HEK293T (cell line): ENCODE results near the gene SLC27A2.

ENCODE experiments used
- CTCF ChIA-PET: fragments of 350-600 bp; formaldehyde crosslinking; extraction: SDS; loops from one replicate; lab custom pipeline; 2021; ENCODE audit warnings: antibody characterized with exemption, inconsistent platforms; lab: Yijun Ruan, JAX
- POLR2A ChIA-PET: fragments of 350-600 bp; formaldehyde crosslinking; extraction: SDS; loops from one replicate; lab custom pipeline; 2020; ENCODE audit warnings: antibody characterized with exemption, inconsistent platforms; lab: Yijun Ruan, JAX
- DNase-seq: peaks from one replicate; pipeline ENCODE4 v3.0.0; 2012; ENCODE audit warnings: mixed read lengths; ENCODE audit errors: extremely low spot score
- ARNT ChIP-seq: fragments of 450-650 bp; IDR thresholded peaks from 2 replicates; pipeline ENCODE4 v1.6.1; 2017; ENCODE audit warnings: mild to moderate bottlenecking
- BHLHE40 ChIP-seq: fragments of 450-650 bp; IDR thresholded peaks from 2 replicates; pipeline ENCODE4 v1.6.1; 2016; ENCODE audit warnings: mild to moderate bottlenecking, moderate library complexity, borderline replicate concordance
- CTBP1 ChIP-seq: fragments of 450-650 bp; IDR thresholded peaks from 2 replicates; pipeline ENCODE4 v1.6.1; 2016; ENCODE audit warnings: borderline replicate concordance
- ELF4 ChIP-seq: fragments of 450-650 bp; IDR thresholded peaks from 2 replicates; pipeline ENCODE4 v1.6.1; 2017; ENCODE audit warnings: antibody characterized with exemption
- FOXA1 ChIP-seq: fragments of 450-650 bp; IDR thresholded peaks from 2 replicates; pipeline ENCODE4 v1.6.1; 2016; ENCODE audit warnings: mild to moderate bottlenecking
- FOXK2 ChIP-seq: fragments of 450-650 bp; IDR thresholded peaks from 2 replicates; pipeline ENCODE4 v1.6.1; 2016; ENCODE audit warnings: mild to moderate bottlenecking
- FOXM1 ChIP-seq: fragments of 450-650 bp; IDR thresholded peaks from 2 replicates; pipeline ENCODE4 v1.6.1; 2017; ENCODE audit warnings: mild to moderate bottlenecking, borderline replicate concordance
- HDGF ChIP-seq: fragments of 450-650 bp; IDR thresholded peaks from 2 replicates; pipeline ENCODE4 v1.6.1; 2017; ENCODE audit warnings: antibody characterized with exemption, borderline replicate concordance
- L3MBTL2 ChIP-seq: fragments of 450-650 bp; conservative IDR thresholded peaks from 2 replicates; pipeline ENCODE4 v1.6.1; 2016; ENCODE audit warnings: mild to moderate bottlenecking
- LEF1 ChIP-seq: fragments of 450-650 bp; IDR thresholded peaks from 2 replicates; pipeline ENCODE4 v1.6.1; 2017; ENCODE audit warnings: mild to moderate bottlenecking, borderline replicate concordance
- NFRKB ChIP-seq: fragments of 450-650 bp; IDR thresholded peaks from 2 replicates; pipeline ENCODE4 v1.6.1; 2016; ENCODE audit warnings: mild to moderate bottlenecking, moderate library complexity
- PKNOX1 ChIP-seq: fragments of 450-650 bp; IDR thresholded peaks from 2 replicates; pipeline ENCODE4 v1.6.1; 2016
- SP1 ChIP-seq: fragments of 450-650 bp; IDR thresholded peaks from 2 replicates; pipeline ENCODE4 v1.6.1; 2017
- SUZ12 ChIP-seq: fragments of 450-650 bp; IDR thresholded peaks from 2 replicates; pipeline ENCODE4 v1.6.1; 2016; ENCODE audit warnings: mild to moderate bottlenecking
- TARDBP ChIP-seq: fragments of 450-650 bp; IDR thresholded peaks from 2 replicates; pipeline ENCODE4 v1.6.1; 2016
- ZNF384 ChIP-seq: fragments of 450-650 bp; IDR thresholded peaks from 2 replicates; pipeline ENCODE4 v1.6.1; 2016

The SLC27A2 gene

GRCh38 chr15:50244153-50244552, 62.2 kb downstream of the SLC27A2 start:
- no peak for DNase-seq
- TF ChIP-seq SUZ12 (no peak), SP1 (no peak)
- CTCF ChIA-PET: no interaction called here
- POLR2A ChIA-PET: no interaction called here

- ChIA-PET CTCF (no interaction called here), POLR2A (no interaction called here)
- TF ChIP-seq FOXA1 (no peak), BHLHE40 (no peak), HDGF (no peak), NFRKB (no peak), ZNF384 (no peak), L3MBTL2 (no peak), FOXM1 (no peak), CTBP1 (no peak), ARNT (no peak), SP1 (no peak), PKNOX1 (no peak), ELF4 (no peak), FOXK2 (no peak), SUZ12 (no peak), TARDBP (no peak), LEF1 (no peak)
- DNase-seq: no peak
Measured at GRCh38 chr15:50244959-50245624, 63.1 kb downstream of the SLC27A2 start.

GRCh38 chr15:50246631-50247030, 64.6 kb downstream of the SLC27A2 start:
- no peak for TF ChIP-seq LEF1
- TF ChIP-seq ARNT: no peak
- no peak for TF ChIP-seq HDGF
- TF ChIP-seq FOXK2: no peak
- no peak for TF ChIP-seq NFRKB
- TF ChIP-seq SP1: no peak
- no peak for TF ChIP-seq SUZ12
- TF ChIP-seq CTBP1: no peak
- TF ChIP-seq FOXA1: no peak
- TF ChIP-seq BHLHE40: no peak
- no peak for TF ChIP-seq TARDBP
- no peak for TF ChIP-seq PKNOX1
- TF ChIP-seq ELF4: no peak
- no peak for TF ChIP-seq L3MBTL2
- TF ChIP-seq ZNF384: no peak
- DNase-seq: no peak
- POLR2A ChIA-PET: no interaction called here
- CTCF ChIA-PET: no interaction called here

GRCh38 chr15:50247819-50248655, 66.0 kb downstream of the SLC27A2 start:
- TF ChIP-seq ELF4: no peak
- no peak for TF ChIP-seq NFRKB
- TF ChIP-seq LEF1: no peak
- no peak for TF ChIP-seq SP1
- ChIA-PET POLR2A (no interaction called here), CTCF (interaction anchor here (0.8 kb wide), 1 partner anchor 100 kb away, joined by 4 read pairs; no protein-coding TSS in a partner anchor)

GRCh38 chr15:50248994-50249582, 67.1 kb downstream of the SLC27A2 start:
- ChIA-PET POLR2A (no interaction called here), CTCF (interaction anchor here (0.8 kb wide), 1 partner anchor 101 kb away, joined by 4 read pairs; no protein-coding TSS in a partner anchor)
- no peak for DNase-seq
- TF ChIP-seq CTBP1 (no peak), BHLHE40 (no peak), ELF4 (no peak), LEF1 (no peak), HDGF (no peak), FOXK2 (no peak)

More at GRCh38 chr15:50247819-50248655, 66.0 kb downstream of the SLC27A2 start:
- DNase-seq: no peak

GRCh38 chr15:50249704-50250103, 67.7 kb downstream of the SLC27A2 start:
- no peak for TF ChIP-seq FOXK2
- no peak for TF ChIP-seq ARNT
- no peak for TF ChIP-seq FOXA1
- TF ChIP-seq PKNOX1: no peak
- no peak for TF ChIP-seq SP1
- no peak for TF ChIP-seq BHLHE40
- TF ChIP-seq TARDBP: no peak
- TF ChIP-seq ELF4: no peak
- TF ChIP-seq FOXM1: no peak
- TF ChIP-seq NFRKB: no peak
- no peak for TF ChIP-seq HDGF
- no peak for TF ChIP-seq ZNF384
- TF ChIP-seq CTBP1: no peak
- TF ChIP-seq LEF1: no peak
- no peak for TF ChIP-seq SUZ12
- TF ChIP-seq L3MBTL2: no peak
- POLR2A ChIA-PET: no interaction called here
- CTCF ChIA-PET: no interaction called here

More at GRCh38 chr15:50249704-50250103, 67.7 kb downstream of the SLC27A2 start:
- no peak for DNase-seq
